ENCODE measurements around the gene MRTFB.

DNA sequence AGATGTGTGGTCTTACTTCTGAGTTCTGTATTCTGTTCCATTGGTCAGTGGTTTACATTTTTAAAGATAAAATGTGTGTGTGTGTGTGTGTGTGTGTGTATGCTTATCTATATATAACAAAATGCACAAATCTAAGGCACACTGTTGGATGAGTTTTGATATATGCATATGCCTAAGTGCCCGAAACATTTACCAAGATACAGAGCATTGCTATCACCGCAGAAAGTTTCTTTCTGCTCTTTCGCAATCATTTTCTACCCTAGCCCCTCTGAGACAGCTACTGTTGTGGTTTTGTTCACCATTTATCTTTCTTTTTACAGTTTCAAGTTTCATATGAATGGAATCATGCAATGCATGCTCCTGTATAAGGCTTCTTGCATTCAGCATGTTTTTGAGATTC, 97.0 kb downstream of the MRTFB start:
- TF ChIP-seq, protein P1, sequence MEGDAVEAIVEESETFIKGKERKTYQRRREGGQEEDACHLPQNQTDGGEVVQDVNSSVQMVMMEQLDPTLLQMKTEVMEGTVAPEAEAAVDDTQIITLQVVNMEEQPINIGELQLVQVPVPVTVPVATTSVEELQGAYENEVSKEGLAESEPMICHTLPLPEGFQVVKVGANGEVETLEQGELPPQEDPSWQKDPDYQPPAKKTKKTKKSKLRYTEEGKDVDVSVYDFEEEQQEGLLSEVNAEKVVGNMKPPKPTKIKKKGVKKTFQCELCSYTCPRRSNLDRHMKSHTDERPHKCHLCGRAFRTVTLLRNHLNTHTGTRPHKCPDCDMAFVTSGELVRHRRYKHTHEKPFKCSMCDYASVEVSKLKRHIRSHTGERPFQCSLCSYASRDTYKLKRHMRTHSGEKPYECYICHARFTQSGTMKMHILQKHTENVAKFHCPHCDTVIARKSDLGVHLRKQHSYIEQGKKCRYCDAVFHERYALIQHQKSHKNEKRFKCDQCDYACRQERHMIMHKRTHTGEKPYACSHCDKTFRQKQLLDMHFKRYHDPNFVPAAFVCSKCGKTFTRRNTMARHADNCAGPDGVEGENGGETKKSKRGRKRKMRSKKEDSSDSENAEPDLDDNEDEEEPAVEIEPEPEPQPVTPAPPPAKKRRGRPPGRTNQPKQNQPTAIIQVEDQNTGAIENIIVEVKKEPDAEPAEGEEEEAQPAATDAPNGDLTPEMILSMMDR (IDR thresholded peaks at IDR 0.05) = no peak
- no peak for TF ChIP-seq POLR2A (IDR thresholded peaks at IDR 0.05)

Measured in lower leg skin (tissue), 3 donors.